Stimulated activated CD4-positive, alpha-beta T cell treated with anti-CD3 and anti-CD28 coated beads, TNF-alpha, amount 100 ng/mL, for 4 hours (primary cell): Measurements from ENCODE around the gene TOX3.

Experiments used
- DNase-seq, 3 experiments: peaks; one replicate each; pipeline ENCODE4 v3.0.0-alpha.2; 2020; ENCODE audit warnings: low read depth in 3 of 3

TOX3 gene

DNA sequence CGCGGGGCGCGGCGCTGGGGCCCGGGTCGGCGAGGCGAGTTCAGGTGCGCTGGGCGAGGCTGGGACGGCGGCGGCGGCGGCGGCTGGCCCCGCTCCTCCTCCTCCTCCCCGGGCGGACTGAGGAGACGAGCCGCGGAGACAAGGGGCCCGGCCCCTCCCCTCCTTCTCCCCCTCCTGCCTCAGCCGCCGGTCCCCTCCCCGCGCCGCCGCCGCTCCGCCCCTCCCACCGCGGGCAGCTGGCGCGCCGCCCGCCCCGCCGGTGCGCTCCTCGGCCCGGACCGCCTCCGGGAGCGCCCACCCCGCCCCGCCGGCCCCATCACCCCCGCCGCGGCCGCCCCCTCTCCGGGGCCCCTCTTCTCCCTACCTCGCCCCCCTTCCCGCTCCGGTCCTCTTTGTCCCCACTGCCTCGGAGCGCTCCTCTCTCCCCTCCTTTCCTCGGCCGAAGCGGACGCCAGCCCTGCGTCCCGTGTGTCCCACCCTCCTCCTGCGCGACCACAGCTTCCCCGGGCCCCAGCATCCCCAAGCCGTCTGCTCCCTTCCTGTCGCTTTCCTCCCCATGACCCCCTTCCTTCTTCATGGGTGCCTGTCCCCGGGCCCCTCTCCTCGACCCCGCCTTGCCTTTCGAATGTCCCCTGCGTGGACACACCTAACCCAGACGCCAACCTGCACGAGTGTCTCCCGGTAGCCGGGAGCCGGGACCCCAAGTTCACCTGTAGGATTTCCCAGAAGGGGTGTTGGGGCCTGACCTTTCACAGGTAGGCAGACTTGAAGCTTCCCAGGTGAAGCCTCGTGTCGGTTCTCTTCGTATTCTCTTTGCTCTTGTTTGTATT is at the start of gene TOX3:
Gene TOX3 (minus strand): TSS at position 140 of the 830 bp plus-strand sequence. CDS start 420 bp downstream, outside the sequence.
- DNase-seq = no peak

DNA sequence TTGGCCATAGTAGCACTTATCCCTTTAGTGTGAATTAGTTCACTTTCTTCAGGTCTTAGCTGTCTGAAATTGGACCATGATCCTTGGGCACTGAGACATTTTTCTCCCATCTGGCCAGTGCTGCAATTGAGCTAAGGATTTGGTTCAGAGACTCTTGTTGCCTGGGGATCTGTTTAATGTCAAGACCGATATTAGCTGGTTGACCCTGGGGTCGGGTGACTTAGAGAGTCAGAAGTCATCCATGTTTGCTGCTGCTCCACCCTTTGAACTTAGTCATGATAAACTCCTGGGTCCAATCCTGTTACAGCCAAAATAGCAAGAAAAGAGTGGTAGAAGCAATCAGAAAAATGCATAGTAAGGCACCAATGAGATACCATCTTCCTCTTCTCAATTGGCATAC is 45.8 kb upstream of the TOX3 start:
- DNase-seq = no peak

DNA sequence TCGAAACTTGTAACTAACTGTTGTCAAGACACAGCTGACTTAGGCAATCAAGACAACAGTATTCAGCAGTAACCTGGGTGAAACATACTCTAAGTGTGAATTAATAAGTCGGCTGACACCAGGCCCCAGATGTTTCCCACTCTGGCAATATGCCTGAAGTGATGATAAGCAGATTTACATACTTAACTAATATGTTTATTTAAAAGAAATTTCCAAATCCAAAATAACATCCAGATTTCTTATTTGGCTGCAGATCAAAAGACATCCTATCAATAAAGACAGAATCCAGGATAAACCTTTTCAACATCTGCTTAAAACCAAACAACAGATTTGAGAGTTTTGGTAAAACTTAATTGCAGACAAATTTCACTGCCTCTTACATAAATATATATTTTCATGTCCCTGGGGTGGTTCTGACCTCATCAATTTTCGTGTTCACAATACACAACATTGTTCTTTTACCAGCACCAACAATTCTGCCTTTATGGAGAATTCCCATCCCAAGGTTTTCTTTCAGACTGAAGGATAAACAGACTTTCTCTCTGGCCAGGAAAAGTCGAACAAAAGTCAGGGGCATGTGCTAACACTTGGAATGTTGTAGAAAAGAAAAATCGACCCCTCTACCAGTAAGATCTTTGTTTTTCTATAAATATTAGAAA is 45.1 kb upstream of the TOX3 start:
- DNase-seq = no peak

DNA sequence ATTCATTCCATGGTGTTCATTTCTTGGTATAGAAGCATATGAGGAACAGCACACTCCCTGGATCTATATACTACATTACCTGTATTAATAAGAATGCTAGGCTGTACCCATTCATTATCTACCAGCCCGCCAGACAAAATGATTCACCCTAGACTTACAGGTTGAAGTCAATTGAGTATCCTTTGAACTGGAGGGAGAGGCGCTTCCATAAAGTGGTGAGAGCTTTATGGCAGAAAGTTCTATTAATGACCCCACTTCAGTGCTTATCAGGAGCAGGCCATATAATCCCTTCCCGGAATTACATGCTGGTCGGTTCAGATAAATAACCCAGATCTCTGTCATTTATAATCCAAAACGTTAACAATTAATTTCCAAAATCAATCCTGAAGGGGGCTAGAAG is 44.5 kb upstream of the TOX3 start:
- no peak for DNase-seq

DNA sequence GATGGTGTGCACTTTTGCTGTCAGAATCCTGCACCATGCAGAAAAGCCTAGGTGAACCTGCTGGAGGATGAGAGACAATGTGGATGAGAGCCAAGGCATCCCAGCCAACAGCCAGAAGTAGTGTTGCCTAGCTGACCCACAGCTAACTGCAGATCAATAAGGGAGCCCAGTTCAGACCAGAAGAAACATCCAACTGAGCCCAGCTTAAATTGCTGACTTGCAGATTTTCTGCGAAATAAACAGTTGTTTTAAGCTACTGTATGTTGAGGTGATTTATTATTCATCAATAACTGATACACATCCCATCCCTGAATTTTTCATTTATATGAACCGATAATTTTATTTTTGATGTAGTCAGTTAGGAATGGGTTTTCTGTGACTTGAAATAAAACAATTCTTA is 39.2 kb upstream of the TOX3 start:
- no peak for DNase-seq

DNA sequence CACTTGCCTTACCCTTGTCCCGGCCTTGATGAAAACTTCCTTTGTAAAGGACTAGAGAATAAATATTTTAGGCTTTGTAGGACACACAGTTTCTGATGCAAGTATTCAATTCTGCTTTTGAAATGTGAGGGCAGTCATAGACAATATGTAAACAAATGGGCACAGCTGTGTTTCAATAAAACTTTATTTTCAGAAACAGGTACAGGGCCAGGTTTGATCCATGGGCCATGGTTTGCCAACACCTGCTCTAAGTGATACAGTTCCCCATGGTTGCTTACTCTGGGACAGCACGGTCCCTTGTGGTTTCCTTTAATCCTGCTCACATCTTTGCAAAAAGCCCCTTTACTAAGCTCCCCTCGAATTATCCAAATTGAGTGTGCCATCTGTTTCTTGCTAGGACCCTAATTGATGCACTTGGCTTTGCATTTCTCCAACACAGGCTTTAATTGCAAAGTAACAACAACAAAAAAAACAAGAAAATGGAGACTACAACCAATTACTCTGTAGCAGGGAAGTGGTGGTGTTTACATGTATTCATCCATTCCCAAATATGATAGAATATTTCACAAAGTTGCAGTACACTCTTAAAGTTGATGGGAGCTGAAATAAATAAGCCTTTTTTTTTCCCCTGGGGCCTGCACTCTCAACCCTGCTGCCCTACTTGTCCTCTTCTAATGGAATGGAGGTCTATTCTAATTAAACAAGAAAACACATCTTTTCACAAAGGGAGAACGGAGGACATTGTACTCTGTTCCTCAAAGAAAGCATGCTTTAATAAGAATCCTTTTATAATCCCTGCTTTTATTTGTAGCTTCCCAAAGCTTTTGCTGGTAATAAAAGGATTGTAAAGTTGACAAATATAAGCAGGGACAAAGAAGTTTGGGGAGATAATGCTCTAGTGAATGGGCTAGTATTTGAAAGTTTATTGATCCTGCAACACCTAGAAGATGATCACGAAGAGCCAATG is 37.7 kb upstream of the TOX3 start:
- no peak for DNase-seq

DNA sequence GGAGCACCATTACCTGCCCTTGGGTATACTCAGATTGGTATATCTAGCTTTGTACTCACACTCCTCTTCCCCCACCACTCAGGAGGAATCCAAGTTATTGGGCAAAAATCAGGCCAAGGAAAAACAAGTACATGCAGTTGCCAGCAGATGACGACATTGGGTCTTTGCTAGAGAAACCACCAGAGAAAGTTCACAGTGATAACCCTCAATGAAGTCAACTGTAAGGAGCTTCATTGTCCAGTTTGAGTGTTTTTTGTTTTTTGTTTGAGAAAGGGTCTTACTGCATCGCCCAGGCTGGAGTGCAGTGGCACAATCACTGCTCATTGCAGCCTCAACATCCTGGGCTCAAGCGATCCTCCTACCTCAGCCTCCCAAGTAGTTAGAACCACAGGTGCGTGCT is 34.6 kb upstream of the TOX3 start:
- DNase-seq = no peak

DNA sequence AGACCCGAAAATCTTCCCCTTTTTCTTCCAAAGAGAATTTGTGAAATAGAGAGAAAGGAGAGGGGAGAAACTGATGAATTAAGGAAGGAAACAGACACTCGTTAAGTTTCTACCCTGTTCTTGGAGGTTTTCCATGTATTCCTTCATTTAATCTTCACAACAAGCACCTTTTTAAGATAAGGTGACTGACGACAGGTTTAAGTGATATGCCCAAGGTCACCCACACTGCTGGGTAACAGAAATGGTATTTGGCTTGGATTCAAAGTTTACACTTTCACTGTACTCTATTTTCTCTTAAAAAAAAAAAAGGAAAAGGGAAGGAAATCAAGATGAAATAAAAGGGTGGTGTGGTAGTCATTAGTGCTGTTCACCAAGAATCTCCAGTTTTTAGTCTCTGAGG is 33.5 kb upstream of the TOX3 start:
- DNase-seq = no peak

DNA sequence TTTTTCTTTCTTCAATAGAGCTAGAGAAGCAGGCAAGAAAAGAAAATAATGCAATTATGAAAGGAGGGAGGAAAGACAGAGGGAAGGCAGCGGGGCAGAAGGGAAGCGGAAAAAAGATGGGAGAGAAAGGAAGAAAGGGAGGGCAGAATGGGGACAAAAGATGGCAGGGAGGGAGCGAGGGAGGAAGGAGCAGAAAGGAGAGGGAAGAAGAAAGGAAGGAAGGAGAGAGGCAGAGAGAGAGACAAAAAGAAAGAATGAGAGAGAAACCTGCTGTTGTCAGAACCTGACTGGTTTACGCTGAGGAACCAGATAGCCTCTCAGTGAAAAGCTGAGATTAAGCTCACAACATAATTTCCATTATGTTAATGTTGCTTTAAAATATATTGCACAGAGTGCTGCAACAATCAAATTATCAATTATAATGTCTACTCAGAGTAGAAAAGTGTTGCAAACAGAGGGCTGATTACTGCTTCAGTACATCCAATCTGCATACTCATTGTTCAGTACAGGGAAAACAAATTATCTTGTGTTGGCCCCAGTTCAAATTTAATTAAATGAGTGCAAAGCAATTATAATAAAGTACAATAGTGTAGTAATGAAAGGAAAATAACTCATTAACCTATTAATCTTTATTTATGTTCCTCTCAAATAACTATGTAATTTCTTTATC is 32.0 kb upstream of the TOX3 start:
- DNase-seq = no peak

DNA sequence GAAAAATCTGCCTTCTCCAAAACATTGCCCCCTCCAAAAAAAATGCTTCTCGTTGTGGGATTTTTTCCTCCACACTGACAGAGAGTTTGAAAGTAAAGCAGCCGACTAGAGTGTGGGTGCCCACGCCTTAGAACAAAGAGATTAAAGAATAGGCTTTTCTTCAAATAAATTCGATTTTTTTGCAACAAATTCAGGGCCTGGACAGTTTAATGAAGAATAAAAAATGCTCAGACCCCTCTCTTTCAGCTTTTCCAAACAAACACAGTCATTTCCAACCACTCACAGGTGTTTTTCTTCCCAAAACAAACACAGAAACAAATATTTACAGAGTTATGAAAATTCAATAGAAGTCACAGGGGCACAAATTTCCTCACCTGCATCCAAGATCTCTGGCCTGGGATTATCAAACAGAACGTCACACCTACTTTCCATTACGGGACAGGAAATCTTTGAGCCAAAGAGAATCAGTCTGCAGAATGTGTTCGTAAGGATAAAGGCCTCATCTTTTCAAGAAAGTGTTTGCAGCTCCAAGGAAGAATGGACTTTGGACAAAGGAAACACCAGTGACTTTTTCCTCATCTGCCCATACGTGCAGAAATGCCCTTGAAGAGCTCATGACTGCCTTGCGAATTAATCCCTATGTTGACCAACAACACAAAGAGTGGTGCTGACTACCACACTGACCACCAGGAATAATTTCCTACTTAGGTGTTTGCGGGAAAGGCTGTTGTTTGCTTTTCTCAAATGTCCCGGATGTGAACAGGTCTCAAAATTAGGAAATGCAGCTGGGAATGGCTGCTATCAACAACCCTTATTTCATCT is 31.3 kb upstream of the TOX3 start:
- no peak for DNase-seq

DNA sequence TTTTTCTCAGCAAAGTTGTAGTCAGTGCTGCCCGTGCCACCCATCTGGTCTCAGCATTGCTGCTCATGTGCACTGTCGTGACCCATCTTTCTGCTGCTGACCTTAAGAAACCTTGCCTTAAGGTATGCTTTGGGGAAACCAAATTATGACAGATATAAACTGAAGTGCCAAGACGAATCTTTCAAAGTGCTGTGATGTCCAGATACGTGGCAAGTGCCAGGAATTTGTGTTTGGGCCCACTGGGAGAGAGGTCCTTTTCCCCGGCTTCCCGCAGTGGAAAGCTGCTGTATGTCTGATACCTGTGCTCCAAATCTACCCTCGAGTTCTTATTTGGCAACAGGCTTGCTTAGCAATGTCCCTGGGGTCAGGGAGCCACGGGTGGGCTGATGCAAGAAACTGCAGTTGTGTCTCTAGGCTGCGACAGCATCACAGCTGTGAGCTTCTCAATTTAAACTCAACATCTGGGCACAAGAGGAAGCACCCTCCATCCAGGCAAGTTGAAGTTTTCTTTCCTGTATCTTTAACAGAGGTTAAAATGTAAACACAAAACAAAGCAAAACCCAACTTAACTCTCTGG is 30.3 kb upstream of the TOX3 start:
- DNase-seq = no peak

DNA sequence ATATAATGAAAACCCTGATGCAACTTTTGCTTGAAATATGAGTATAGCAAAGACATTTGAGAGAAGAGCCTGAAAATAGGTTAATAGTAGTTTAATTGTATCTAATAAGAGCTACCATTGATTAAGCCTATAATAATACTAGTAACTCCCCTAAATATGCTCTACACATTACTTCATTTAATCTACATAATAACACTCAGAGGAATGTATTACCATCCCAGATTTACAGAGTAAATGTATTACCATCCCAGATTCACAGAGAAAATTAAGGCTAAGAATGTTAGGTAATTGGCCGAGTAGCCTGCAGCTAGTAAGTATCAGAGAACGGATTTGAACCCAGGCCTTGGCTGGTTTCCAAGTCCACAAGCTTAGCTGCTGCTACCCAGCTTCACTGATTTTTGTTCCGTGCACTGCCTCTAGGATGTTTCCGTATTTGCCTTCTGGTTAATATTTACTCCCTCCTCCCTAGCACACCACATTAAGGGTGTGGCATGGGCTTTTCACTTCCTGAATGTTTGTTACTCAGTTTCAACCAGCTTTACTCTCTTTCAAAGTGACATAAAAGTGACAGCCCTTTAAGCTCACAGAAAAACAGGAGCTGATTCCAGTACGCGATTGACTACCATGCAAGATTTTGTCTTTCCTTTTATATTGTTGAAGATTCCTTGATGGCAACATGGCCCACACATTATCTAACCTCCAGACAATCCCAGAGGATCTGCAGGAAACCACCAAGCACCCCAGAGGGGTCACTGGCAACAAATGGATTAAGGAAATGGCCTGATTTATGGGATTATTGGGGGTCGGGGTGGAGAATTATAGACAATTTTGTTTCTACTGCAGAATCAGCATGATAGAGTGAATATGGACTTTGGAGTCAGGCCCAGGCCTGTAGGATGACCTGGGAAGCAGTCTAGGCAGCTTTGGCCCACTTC is 26.7 kb upstream of the TOX3 start:
- no peak for DNase-seq

DNA sequence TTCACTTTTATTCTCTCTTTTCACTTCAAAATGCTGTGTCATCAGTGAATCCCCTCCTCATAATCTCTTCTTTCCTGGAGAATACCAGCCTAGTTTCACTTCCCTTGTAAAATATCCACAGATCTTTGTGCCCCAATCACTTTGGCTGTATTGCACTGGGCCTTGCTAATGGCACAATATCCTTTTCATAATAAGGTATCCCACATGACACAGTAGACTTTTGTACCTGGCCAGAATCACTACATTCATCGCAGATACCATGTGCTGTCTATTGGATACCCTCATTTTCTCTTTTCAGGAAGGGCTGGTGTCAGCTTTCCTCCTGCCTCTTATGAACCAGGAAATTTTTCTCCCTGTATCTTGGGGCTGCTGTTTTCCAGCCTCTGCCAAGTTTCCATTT is 25.7 kb upstream of the TOX3 start:
- DNase-seq = no peak

DNA sequence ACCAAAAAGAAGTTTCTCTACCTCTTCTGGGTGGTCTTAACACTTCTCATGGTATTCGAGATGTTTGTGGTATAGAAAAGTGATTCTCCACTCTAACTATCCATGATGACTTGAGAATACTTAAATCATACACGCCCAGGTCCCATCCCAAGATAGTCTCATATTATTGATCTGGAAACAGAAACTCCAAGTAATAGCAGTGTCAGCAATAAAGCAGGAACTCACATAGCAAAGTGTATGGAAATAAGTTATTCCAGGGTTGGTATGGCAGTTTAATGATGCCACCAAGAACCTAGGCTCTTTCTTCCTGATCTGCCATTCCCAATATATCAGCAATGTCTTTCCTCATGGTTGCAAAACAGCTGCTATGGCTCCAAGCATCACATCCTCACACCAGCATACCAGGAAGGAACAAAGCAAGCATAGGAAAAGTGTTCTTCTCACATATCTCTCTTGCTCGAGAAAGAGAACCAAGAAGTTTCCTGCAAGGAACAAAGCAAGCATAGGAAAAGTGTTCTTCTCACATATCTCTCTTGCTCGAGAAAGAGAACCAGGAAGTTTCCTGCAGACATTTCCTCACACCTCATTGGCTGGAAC is 23.6 kb upstream of the TOX3 start:
- DNase-seq = no peak

DNA sequence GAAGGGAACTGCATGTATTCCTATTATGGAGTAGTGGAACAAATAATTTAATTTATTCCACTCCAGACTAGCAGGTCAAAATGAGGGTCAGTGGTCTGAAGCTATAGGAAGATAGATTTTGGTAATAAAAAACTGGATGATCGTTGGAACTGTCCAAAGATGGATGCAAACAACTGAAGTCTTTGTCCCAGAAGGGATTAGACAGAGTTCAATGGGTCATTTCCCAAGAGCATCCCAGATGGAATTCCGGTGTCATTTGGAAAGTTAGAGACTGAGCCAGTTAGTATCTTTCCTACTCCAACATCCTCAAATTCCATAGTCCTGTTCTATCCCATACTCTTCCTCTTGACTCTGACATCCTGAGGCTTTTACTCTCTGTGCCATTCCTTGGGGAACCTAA is 22.8 kb upstream of the TOX3 start:
- no peak for DNase-seq

DNA sequence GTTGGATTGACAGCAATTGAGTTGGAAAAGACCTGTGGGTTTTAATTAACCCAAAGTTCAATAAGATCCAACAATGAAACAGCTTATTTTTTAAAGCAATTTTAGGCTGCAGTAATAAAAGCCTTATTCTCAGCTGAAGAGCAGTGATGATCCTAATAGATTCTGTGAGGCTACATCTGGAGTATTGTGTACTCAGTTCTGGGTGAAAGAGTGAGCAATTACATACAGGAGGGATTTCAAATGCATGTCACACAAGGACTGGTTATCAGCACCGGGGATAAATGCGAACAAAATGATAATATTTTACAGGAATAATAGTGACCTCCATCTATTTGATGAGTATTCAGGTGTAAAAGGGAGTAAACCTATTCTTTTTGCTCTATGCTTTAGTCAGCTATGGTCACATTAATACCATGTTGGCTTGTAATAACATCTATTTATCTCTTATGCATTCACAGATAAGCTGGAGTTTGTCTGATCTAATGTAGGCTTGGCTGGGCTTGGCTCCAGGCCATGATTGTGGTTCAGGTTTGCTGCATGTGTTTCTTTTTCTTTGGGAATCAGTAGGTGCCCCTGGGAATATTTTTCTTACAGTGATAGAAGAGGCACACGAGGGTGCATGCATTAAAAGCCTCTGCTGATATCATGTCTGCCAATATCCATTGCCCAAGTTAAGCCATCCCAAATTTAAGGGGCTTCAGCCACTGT is 22.2 kb upstream of the TOX3 start:
- no peak for DNase-seq

DNA sequence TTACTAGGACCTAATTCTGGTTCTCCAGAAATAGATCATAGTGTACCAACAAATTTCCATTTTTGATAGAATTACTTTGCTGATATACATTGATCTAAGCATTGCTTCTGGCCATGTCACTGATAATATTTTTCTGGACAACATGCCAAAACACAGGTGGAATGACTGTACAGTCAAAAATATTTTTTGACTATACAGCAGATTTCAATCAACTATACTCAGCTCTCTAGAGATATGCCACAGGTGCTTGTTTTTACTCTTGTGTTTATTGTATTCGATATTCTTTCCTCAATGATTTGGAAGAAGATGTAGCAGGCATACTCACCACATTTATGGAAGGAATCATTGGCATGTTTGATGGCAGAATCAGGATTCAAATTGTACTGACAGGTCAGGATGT is 21.6 kb upstream of the TOX3 start:
- DNase-seq = no peak

DNA sequence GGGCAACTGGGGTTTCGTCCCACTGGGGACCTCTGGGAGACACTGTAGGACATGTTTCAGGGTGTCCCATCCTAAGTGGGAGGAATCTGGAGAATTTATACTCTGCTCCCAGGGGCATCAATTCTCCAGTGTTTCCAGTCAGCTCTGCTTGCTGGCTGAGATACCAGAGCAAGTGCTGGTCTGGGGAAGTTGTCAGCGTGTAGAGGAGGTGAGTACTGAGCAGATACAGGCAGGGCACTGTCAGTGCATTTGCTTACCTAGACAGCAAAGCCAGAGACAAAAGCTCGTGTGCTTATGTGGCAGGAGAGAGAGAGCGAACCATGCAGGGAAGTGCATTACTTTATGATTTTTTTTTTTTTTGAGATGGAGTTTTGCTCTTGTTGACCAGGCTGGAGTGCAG is 20.2 kb upstream of the TOX3 start:
- no peak for DNase-seq
